SK-N-SH treated with all-trans-retinoic acid at 6 μM for 48 hours (cell line): ENCODE measurements around the gene BRINP3.

Source experiments
- OSR1 ChIP-seq: fragments of 250-450 bp; sonication (Bioruptor Pico); IDR thresholded peaks from 2 replicates; pipeline ENCODE4 v1.8.0; 2022; ENCODE audit warnings: moderate library complexity, mild to moderate bottlenecking, inconsistent platforms
- PPARA ChIP-seq: fragments of 250-450 bp; sonication (Bioruptor Pico); IDR thresholded peaks from 2 replicates; pipeline ENCODE4 v1.5.0; 2020; ENCODE audit warnings: mild to moderate bottlenecking, borderline replicate concordance
- RARB ChIP-seq: fragments of 250-450 bp; sonication (Bioruptor Pico); IDR thresholded peaks from 2 replicates; pipeline ENCODE4 v1.8.0; 2021; ENCODE audit warnings: mild to moderate bottlenecking, moderate library complexity
- TOX ChIP-seq: fragments of 250-450 bp; sonication (Bioruptor Pico); IDR thresholded peaks from 2 replicates; pipeline ENCODE4 v1.8.0; 2021; ENCODE audit warnings: mild to moderate bottlenecking, moderate library complexity, borderline replicate concordance
- ZC3H10 ChIP-seq: fragments of 250-450 bp; sonication (Bioruptor Pico); IDR thresholded peaks from 2 replicates; pipeline ENCODE4 v1.5.1; 2021; ENCODE audit warnings: mild to moderate bottlenecking, moderate library complexity
- TF ChIP-seq, protein P1 (sequence below): fragments of 250-450 bp; sonication (Bioruptor Pico); IDR thresholded peaks from 2 replicates; pipeline ENCODE4 v1.8.0; 2020; ENCODE audit warnings: mild to moderate bottlenecking, moderate library complexity, borderline replicate concordance
- TF ChIP-seq, protein P2 (sequence below): fragments of 250-450 bp; sonication (Bioruptor Pico); IDR thresholded peaks from 2 replicates; pipeline ENCODE4 v1.5.1; 2020; ENCODE audit warnings: low read depth, mild to moderate bottlenecking, moderate library complexity
- TF ChIP-seq, protein P3 (sequence below): fragments of 250-450 bp; sonication (Bioruptor Pico); IDR thresholded peaks from 2 replicates; pipeline ENCODE4 v1.5.1; 2021; ENCODE audit warnings: mild to moderate bottlenecking, moderate library complexity

- TF ChIP-seq TOX (CRISPR knock-in tag) = no peak
- TF ChIP-seq, protein P1, sequence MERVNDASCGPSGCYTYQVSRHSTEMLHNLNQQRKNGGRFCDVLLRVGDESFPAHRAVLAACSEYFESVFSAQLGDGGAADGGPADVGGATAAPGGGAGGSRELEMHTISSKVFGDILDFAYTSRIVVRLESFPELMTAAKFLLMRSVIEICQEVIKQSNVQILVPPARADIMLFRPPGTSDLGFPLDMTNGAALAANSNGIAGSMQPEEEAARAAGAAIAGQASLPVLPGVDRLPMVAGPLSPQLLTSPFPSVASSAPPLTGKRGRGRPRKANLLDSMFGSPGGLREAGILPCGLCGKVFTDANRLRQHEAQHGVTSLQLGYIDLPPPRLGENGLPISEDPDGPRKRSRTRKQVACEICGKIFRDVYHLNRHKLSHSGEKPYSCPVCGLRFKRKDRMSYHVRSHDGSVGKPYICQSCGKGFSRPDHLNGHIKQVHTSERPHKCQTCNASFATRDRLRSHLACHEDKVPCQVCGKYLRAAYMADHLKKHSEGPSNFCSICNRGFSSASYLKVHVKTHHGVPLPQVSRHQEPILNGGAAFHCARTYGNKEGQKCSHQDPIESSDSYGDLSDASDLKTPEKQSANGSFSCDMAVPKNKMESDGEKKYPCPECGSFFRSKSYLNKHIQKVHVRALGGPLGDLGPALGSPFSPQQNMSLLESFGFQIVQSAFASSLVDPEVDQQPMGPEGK (CRISPR knock-in tag) = no peak
- TF ChIP-seq, protein P2, sequence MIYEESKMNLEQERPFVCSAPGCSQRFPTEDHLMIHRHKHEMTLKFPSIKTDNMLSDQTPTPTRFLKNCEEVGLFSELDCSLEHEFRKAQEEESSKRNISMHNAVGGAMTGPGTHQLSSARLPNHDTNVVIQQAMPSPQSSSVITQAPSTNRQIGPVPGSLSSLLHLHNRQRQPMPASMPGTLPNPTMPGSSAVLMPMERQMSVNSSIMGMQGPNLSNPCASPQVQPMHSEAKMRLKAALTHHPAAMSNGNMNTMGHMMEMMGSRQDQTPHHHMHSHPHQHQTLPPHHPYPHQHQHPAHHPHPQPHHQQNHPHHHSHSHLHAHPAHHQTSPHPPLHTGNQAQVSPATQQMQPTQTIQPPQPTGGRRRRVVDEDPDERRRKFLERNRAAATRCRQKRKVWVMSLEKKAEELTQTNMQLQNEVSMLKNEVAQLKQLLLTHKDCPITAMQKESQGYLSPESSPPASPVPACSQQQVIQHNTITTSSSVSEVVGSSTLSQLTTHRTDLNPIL (CRISPR knock-in tag) = no peak
- TF ChIP-seq ZC3H10 = no peak
- TF ChIP-seq OSR1 (CRISPR knock-in tag) = no peak
- TF ChIP-seq, protein P3, sequence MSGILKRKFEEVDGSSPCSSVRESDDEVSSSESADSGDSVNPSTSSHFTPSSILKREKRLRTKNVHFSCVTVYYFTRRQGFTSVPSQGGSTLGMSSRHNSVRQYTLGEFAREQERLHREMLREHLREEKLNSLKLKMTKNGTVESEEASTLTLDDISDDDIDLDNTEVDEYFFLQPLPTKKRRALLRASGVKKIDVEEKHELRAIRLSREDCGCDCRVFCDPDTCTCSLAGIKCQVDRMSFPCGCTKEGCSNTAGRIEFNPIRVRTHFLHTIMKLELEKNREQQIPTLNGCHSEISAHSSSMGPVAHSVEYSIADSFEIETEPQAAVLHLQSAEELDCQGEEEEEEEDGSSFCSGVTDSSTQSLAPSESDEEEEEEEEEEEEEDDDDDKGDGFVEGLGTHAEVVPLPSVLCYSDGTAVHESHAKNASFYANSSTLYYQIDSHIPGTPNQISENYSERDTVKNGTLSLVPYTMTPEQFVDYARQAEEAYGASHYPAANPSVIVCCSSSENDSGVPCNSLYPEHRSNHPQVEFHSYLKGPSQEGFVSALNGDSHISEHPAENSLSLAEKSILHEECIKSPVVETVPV (CRISPR knock-in tag) = no peak
- no peak for TF ChIP-seq PPARA
- TF ChIP-seq RARB (CRISPR knock-in tag) = no peak
Measured at GRCh38 chr1:190475421-190476141, 2.1 kb downstream of the BRINP3 start.
